ENCODE results near the gene PKD1L1.

DNA sequence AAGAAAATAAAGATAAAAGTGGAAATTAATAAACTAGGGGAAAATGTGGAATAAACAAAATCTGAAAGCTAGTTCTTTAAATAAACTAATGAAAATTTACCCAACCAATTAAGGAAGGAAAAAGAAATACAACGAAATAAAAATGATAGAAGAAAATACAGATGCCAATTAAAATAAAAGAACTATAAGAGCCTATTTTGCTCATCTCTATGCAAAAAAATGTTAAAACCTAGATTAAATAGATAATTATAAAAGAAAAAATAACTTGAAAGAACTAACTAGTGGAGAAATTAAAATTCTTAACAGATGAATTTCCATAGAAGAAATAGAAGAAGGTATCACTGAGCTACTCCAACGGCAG lies 32.7 kb downstream of the PKD1L1 start:
- TF ChIP-seq, protein P1, sequence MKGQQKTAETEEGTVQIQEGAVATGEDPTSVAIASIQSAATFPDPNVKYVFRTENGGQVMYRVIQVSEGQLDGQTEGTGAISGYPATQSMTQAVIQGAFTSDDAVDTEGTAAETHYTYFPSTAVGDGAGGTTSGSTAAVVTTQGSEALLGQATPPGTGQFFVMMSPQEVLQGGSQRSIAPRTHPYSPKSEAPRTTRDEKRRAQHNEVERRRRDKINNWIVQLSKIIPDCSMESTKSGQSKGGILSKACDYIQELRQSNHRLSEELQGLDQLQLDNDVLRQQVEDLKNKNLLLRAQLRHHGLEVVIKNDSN (IDR thresholded peaks at IDR 0.05): no peak
- TF ChIP-seq, protein P2, sequence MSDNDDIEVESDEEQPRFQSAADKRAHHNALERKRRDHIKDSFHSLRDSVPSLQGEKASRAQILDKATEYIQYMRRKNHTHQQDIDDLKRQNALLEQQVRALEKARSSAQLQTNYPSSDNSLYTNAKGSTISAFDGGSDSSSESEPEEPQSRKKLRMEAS (IDR thresholded peaks at IDR 0.05): no peak
- TF ChIP-seq CEBPB (IDR thresholded peaks at IDR 0.05) (no peak), EP300 (IDR thresholded peaks at IDR 0.05; ENCODE audit: borderline replicate concordance) (no peak), RAD21 (IDR thresholded peaks at IDR 0.05; ENCODE audit: low read depth) (no peak)
- TF ChIP-seq, protein P3, sequence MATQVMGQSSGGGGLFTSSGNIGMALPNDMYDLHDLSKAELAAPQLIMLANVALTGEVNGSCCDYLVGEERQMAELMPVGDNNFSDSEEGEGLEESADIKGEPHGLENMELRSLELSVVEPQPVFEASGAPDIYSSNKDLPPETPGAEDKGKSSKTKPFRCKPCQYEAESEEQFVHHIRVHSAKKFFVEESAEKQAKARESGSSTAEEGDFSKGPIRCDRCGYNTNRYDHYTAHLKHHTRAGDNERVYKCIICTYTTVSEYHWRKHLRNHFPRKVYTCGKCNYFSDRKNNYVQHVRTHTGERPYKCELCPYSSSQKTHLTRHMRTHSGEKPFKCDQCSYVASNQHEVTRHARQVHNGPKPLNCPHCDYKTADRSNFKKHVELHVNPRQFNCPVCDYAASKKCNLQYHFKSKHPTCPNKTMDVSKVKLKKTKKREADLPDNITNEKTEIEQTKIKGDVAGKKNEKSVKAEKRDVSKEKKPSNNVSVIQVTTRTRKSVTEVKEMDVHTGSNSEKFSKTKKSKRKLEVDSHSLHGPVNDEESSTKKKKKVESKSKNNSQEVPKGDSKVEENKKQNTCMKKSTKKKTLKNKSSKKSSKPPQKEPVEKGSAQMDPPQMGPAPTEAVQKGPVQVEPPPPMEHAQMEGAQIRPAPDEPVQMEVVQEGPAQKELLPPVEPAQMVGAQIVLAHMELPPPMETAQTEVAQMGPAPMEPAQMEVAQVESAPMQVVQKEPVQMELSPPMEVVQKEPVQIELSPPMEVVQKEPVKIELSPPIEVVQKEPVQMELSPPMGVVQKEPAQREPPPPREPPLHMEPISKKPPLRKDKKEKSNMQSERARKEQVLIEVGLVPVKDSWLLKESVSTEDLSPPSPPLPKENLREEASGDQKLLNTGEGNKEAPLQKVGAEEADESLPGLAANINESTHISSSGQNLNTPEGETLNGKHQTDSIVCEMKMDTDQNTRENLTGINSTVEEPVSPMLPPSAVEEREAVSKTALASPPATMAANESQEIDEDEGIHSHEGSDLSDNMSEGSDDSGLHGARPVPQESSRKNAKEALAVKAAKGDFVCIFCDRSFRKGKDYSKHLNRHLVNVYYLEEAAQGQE (IDR thresholded peaks at IDR 0.05; ENCODE audit: low read depth): no peak
